Occipital lobe (tissue), 2 donors: Measurements from ENCODE around the gene DMD. TPM values are rescaled to one million over a fixed set of nuclear protein-coding genes. Genes with fewer than 3 reads are reported as not detected.
"Not testable (repeated sequence)": the region's sequence is repeated elsewhere in the genome, so short reads cannot be mapped to it uniquely, and the experiment has no call there.

Source experiments
- DNase-seq: peaks from one replicate; lab custom pipeline; 2025; lab: John Stamatoyannopoulos, UW
- total RNA-seq: library from RNA; depleted of rRNA; stranded (reverse); fragments of >200 nt; gene quantifications from one replicate; pipeline ENCODE4 v1.2.3, GENCODE V29; 2014

The DMD gene
- total RNA-seq, 1 donor from 2014 or later: 78.5 TPM

GRCh38 chrX:32087663-32088062 lies 1123.7 kb downstream of the DMD start:
- no peak for DNase-seq

- DNase-seq: no peak
Observed at GRCh38 chrX:32084757-32085156, 1126.6 kb downstream of the DMD start.

- DNase-seq: no peak
Observed at GRCh38 chrX:32048285-32048684, 1163.1 kb downstream of the DMD start.

GRCh38 chrX:32045149-32045548 lies 1166.2 kb downstream of the DMD start:
- DNase-seq: no peak

- peak; percentile 9 for DNase-seq
Observed at GRCh38 chrX:32041181-32041580, 1170.2 kb downstream of the DMD start.

- no peak for DNase-seq
Observed at GRCh38 chrX:32026772-32027171, 1184.6 kb downstream of the DMD start.

- no peak for DNase-seq
Observed at GRCh38 chrX:32024072-32024471, 1187.3 kb downstream of the DMD start.

- no peak for DNase-seq
Observed at GRCh38 chrX:32016195-32016594, 1195.2 kb downstream of the DMD start.

GRCh38 chrX:32010948-32011347 lies 1200.4 kb downstream of the DMD start:
- no peak for DNase-seq

- DNase-seq: no peak
Observed at GRCh38 chrX:32010212-32010611, 1201.1 kb downstream of the DMD start.

- no peak for DNase-seq
Observed at GRCh38 chrX:31993637-31994036, 1217.7 kb downstream of the DMD start.

- no peak for DNase-seq
Observed at GRCh38 chrX:31988975-31989374, 1222.4 kb downstream of the DMD start.

- no peak for DNase-seq
Observed at GRCh38 chrX:31981546-31982062, 1229.7 kb downstream of the DMD start.

GRCh38 chrX:31969714-31970113 lies 1241.6 kb downstream of the DMD start:
- DNase-seq: no peak

- DNase-seq: no peak
Observed at GRCh38 chrX:31962256-31962655, 1249.1 kb downstream of the DMD start.

- no peak for DNase-seq
Observed at GRCh38 chrX:31934842-31935370, 1276.4 kb downstream of the DMD start.

GRCh38 chrX:31934015-31934414 lies 1277.3 kb downstream of the DMD start:
- no peak for DNase-seq

- DNase-seq: no peak
Observed at GRCh38 chrX:31932769-31933168, 1278.6 kb downstream of the DMD start.

GRCh38 chrX:31932320-31932719 lies 1279.0 kb downstream of the DMD start:
- not testable (repeated sequence) for DNase-seq

- DNase-seq: no peak
Observed at GRCh38 chrX:31931225-31931624, 1280.1 kb downstream of the DMD start.

GRCh38 chrX:31929366-31929765 lies 1282.0 kb downstream of the DMD start:
- no peak for DNase-seq

- DNase-seq: no peak
Observed at GRCh38 chrX:31921236-31921635, 1290.1 kb downstream of the DMD start.

- DNase-seq: no peak
Observed at GRCh38 chrX:31909850-31910572, 1301.3 kb downstream of the DMD start.
